Smooth muscle cell (in vitro differentiated cells): ENCODE results near the gene TGFB3. TPM values are rescaled to one million over a fixed set of nuclear protein-coding genes. Genes with fewer than 3 reads are reported as not detected.

Source experiments
- DNase-seq: peaks from one replicate; lab custom pipeline; 2025; ENCODE audit not compliant: unreplicated experiment; lab: John Stamatoyannopoulos, UW
- H2AFZ ChIP-seq: fragments of 200-600 bp; sonication (generic); 2 replicates; pipeline ENCODE4 v1.6.0; 2016; ENCODE audit warnings: antibody characterized with exemption, low read depth, mild to moderate bottlenecking
- H3F3A ChIP-seq: fragments of 200-600 bp; sonication (generic); 2 replicates; pipeline ENCODE4 v1.6.0; 2017; ENCODE audit warnings: antibody characterized with exemption, low read depth
- H3K27ac ChIP-seq: fragments of 200-600 bp; sonication (generic); 2 replicates; pipeline ENCODE4 v1.5.1; 2016; ENCODE audit warnings: low read depth, mild to moderate bottlenecking
- H3K27me3 ChIP-seq: fragments of 200-600 bp; sonication (generic); 2 replicates; pipeline ENCODE4 v1.6.1; 2016; ENCODE audit warnings: low read depth, mild to moderate bottlenecking
- H3K36me3 ChIP-seq: fragments of 200-600 bp; sonication (generic); 2 replicates; pipeline ENCODE4 v1.5.1; 2016; ENCODE audit warnings: low read depth
- H3K4me1 ChIP-seq: fragments of 200-600 bp; sonication (generic); 2 replicates; pipeline ENCODE4 v1.5.1; 2016; ENCODE audit warnings: low read depth
- H3K4me2 ChIP-seq: fragments of 200-600 bp; sonication (generic); 2 replicates; pipeline ENCODE4 v1.6.0; 2016; ENCODE audit warnings: mild to moderate bottlenecking
- H3K4me3 ChIP-seq: fragments of 200-600 bp; sonication (generic); 2 replicates; pipeline ENCODE4 v1.5.1; 2016; ENCODE audit warnings: mild to moderate bottlenecking
- H3K79me2 ChIP-seq: fragments of 200-600 bp; sonication (generic); 2 replicates; pipeline ENCODE4 v1.6.0; 2016; ENCODE audit warnings: low read depth, mild to moderate bottlenecking
- H3K9ac ChIP-seq: fragments of 200-600 bp; sonication (generic); 2 replicates; pipeline ENCODE4 v1.6.0; 2016; ENCODE audit warnings: low read depth
- H3K9me3 ChIP-seq: fragments of 200-600 bp; sonication (generic); replicated peaks from 2 replicates; pipeline ENCODE4 v1.5.1; 2016; ENCODE audit warnings: low read depth
- H4K20me1 ChIP-seq: fragments of 200-600 bp; sonication (generic); 2 replicates; pipeline ENCODE4 v1.6.0; 2016; ENCODE audit warnings: low read depth
- CTCF ChIP-seq: fragments of 200-600 bp; sonication (generic); IDR thresholded peaks from 2 replicates; pipeline ENCODE4 v1.5.1; 2017; ENCODE audit warnings: borderline replicate concordance, mild to moderate bottlenecking, antibody characterized with exemption; ENCODE audit not compliant: insufficient read depth, poor library complexity, severe bottlenecking
- WGBS: methylation state at CpG from one replicate; pipeline ENCODE4 v1.1.7; 2016; ENCODE audit warnings: low lambda C conversion rate; 5-methylcytosine and 5-hydroxymethylcytosine counted together
- polyA plus RNA-seq: library from polyadenylated mRNA; unstranded; fragments of >200 nt; fragmentation: Nextera tagmentation; extraction: Ambion mirVana; gene quantifications from 2 replicates; pipeline ENCODE4 v1.2.1, GENCODE V29; 2016
- total RNA-seq: library from RNA; depleted of rRNA; stranded (reverse); fragments of >200 nt; gene quantifications from 2 replicates; pipeline ENCODE4 v1.2.3, GENCODE V29; 2014

Gene TGFB3
- total and polyA plus RNA-seq, 2 experiments from 2014 or later, result 63.4 to 103 TPM

- no peak for TF ChIP-seq CTCF
- Histone ChIP-seq H3F3A (no peaks in the 10 kb centered on the region), H3K4me2 (peak overlapping the region; percentile 95), H3K36me3 (no peaks in the 10 kb centered on the region), H3K9ac (peak overlapping the region; percentile 17), H2AFZ (no peak overlapping the region), H4K20me1 (peaks cover 38% of the 10 kb centered on the region), H3K79me2 (peaks cover 71% of the 10 kb centered on the region), H3K4me3 (no peak overlapping the region), H3K27me3 (no peaks in the 10 kb centered on the region), H3K4me1 (peaks cover 16% of the 10 kb centered on the region), H3K27ac (peak overlapping the region; percentile 54), H3K9me3 (no peaks in the 10 kb centered on the region)
- WGBS, result 37% methylated on average over 8 of the region's 8 CpGs
- DNase-seq, result no peak
Observed at GRCh38 chr14:75976826-75977581, 4.8 kb downstream of the TGFB3 start.

- H3K36me3 ChIP-seq, result no peaks in the 10 kb centered on the region
- H3K9ac ChIP-seq, result no peak overlapping the region
- peaks cover 41% of the 10 kb centered on the region for H3K79me2 ChIP-seq
- H3K4me2 ChIP-seq, result no peak overlapping the region
- H3F3A ChIP-seq, result no peaks in the 10 kb centered on the region
- H3K4me1 ChIP-seq, result peaks cover 16% of the 10 kb centered on the region
- no peaks in the 10 kb centered on the region for H3K27me3 ChIP-seq
- WGBS, result 31% methylated on average over 7 of the region's 7 CpGs
- H3K27ac ChIP-seq, result no peak overlapping the region
- H3K4me3 ChIP-seq, result no peak overlapping the region
- H2AFZ ChIP-seq, result no peak overlapping the region
- peaks cover 41% of the 10 kb centered on the region for H4K20me1 ChIP-seq
- TF ChIP-seq CTCF, result no peak
- no peak for DNase-seq
- H3K9me3 ChIP-seq, result no peaks in the 10 kb centered on the region
Observed at GRCh38 chr14:75972801-75973421, 8.9 kb downstream of the TGFB3 start.

- WGBS, result 96% methylated on average over 15 of the region's 15 CpGs
- Histone ChIP-seq H3K27ac (no peak overlapping the region), H3K4me3 (no peak overlapping the region), H3K36me3 (no peaks in the 10 kb centered on the region), H3K27me3 (no peaks in the 10 kb centered on the region), H3K9ac (no peak overlapping the region), H2AFZ (no peak overlapping the region), H3K79me2 (peaks cover 27% of the 10 kb centered on the region), H4K20me1 (peaks cover 41% of the 10 kb centered on the region), H3F3A (no peaks in the 10 kb centered on the region), H3K4me2 (no peak overlapping the region), H3K4me1 (peaks cover 2% of the 10 kb centered on the region), H3K9me3 (no peaks in the 10 kb centered on the region)
- DNase-seq, result no peak
- no peak for TF ChIP-seq CTCF
Observed at GRCh38 chr14:75971509-75971908, 10.3 kb downstream of the TGFB3 start.
